H1 (cell line): ENCODE data around the gene HDAC8. TPM values are rescaled to one million over a fixed set of nuclear protein-coding genes. Genes with fewer than 3 reads are reported as not detected.
A peak's percentile ranks its signal among the peaks of the same experiment; 100 is the strongest.

Experiments
- CTCF ChIA-PET: fragments of 300-600 bp; sonication (Branson Sonifier 250); formaldehyde crosslinking; loops from one replicate; lab custom pipeline; 2021; ENCODE audit not compliant: partially characterized antibody; lab: Charles Lee
- POLR2A ChIA-PET: fragments of 300-600 bp; sonication (Branson Sonifier 250); formaldehyde crosslinking; loops from one replicate; lab custom pipeline; 2021; ENCODE audit warnings: inconsistent platforms; ENCODE audit not compliant: partially characterized antibody; lab: Charles Lee
- DNase-seq, 2 experiments: peaks; one replicate each; pipeline versions ENCODE4 v3.0.0 to v3.0.0-alpha.2; 2010 to 2022; ENCODE audit warnings: low spot score in 2 of 2, low read depth in 1 of 2, mixed read lengths in 1 of 2
- FAIRE-seq: peaks from 2 replicates; lab custom pipeline; 2011; peaks lifted over from hg19 to GRCh38; lab: Jason Lieb, UNC
- H2AFZ ChIP-seq: 2 replicates; pipeline ENCODE4 v1.8.1; 2012; ENCODE audit warnings: low read length, inconsistent platforms
- H2AK5ac ChIP-seq: 2 replicates; pipeline ENCODE4 v1.6.1; 2013; ENCODE audit warnings: low read depth, low read length
- H2BK120ac ChIP-seq: replicated peaks from 2 replicates; pipeline ENCODE3; 2013; ENCODE audit warnings: low read depth, low read length, inconsistent platforms
- H2BK12ac ChIP-seq: 2 replicates; pipeline ENCODE4 v1.6.1; 2013; ENCODE audit warnings: low read depth, low read length
- H2BK15ac ChIP-seq: 2 replicates; pipeline ENCODE4 v1.6.1; 2013; ENCODE audit warnings: low read length
- H2BK20ac ChIP-seq: 2 replicates; pipeline ENCODE4 v1.6.1; 2013; ENCODE audit warnings: low read length
- H2BK5ac ChIP-seq: 2 replicates; pipeline ENCODE4 v1.6.1; 2013; ENCODE audit warnings: low read depth, low read length
- H3K14ac ChIP-seq: 2 replicates; pipeline ENCODE4 v1.6.1; 2013; ENCODE audit warnings: inconsistent platforms; ENCODE audit not compliant: insufficient read length
- H3K18ac ChIP-seq: 2 replicates; pipeline ENCODE4 v1.6.1; 2013; ENCODE audit warnings: low read length; ENCODE audit errors: extremely low read depth
- H3K23ac ChIP-seq: 2 replicates; pipeline ENCODE4 v1.6.1; 2013; ENCODE audit warnings: inconsistent platforms; ENCODE audit not compliant: insufficient read length
- H3K23me2 ChIP-seq: 2 replicates; pipeline ENCODE4 v1.6.1; 2013; ENCODE audit warnings: low read depth, low read length
- H3K27ac ChIP-seq: 2 replicates; pipeline ENCODE4 v1.6.1; 2011; ENCODE audit warnings: low read depth, low read length, inconsistent platforms
- H3K27me3 ChIP-seq, 4 experiments: replicated peaks in 1 of 4; 1 replicate in 1 of 4; 2 replicates in 3 of 4; pipeline versions ENCODE4 v1.6.1 to v1.8.1; 2011 to 2013; ENCODE audit warnings: low read length in 3 of 4, mild to moderate bottlenecking in 3 of 4, inconsistent platforms in 2 of 4, mixed read lengths in 2 of 4, moderate library complexity in 1 of 4; ENCODE audit not compliant: control insufficient read depth in 3 of 4, insufficient read depth in 3 of 4; ENCODE audit errors: extremely low read depth in 1 of 4
- H3K36me3 ChIP-seq, 4 experiments: 2 replicates each; pipeline versions ENCODE4 v1.6.1 to v1.8.1; 2011 to 2013; ENCODE audit warnings: mild to moderate bottlenecking in 4 of 4, low read length in 3 of 4, moderate library complexity in 2 of 4, control low read depth in 1 of 4, inconsistent platforms in 1 of 4; ENCODE audit not compliant: insufficient read depth in 4 of 4, control insufficient read depth in 2 of 4
- H3K4ac ChIP-seq: replicated peaks from 2 replicates; pipeline ENCODE3; 2013; ENCODE audit warnings: low read length, low read depth, mixed read lengths, inconsistent platforms; ENCODE audit not compliant: insufficient read length
- H3K4me1 ChIP-seq, 4 experiments: replicated peaks in 1 of 4; 1 replicate in 1 of 4; 2 replicates in 3 of 4; pipeline versions ENCODE4 v1.6.1 to v1.8.1; 2011 to 2013; ENCODE audit warnings: low read length in 3 of 4, inconsistent platforms in 2 of 4, mixed read lengths in 1 of 4; ENCODE audit not compliant: insufficient read depth in 4 of 4, control insufficient read depth in 3 of 4
- H3K4me2 ChIP-seq, 2 experiments: 2 replicates each; pipeline versions ENCODE4 v1.6.1 to v1.8.1; 2011 to 2013; ENCODE audit warnings: low read depth in 2 of 2, low read length in 2 of 2, control low read depth in 1 of 2, inconsistent platforms in 1 of 2, mild to moderate bottlenecking in 1 of 2; ENCODE audit not compliant: insufficient read depth in 1 of 2
- H3K4me3 ChIP-seq, 4 experiments: fragments of 200-600, 300-600 bp in 1 of 4; sonication (generic), shearing (Covaris generic), sonication (Bioruptor Twin) in 1 of 4; 2 replicates each; pipeline versions ENCODE4 v1.5.1 to v1.8.1; 2011 to 2016; ENCODE audit warnings: low read length in 4 of 4, low read depth in 3 of 4, control low read depth in 2 of 4, inconsistent platforms in 2 of 4, mild to moderate bottlenecking in 2 of 4, mixed read lengths in 1 of 4, moderate library complexity in 1 of 4; ENCODE audit not compliant: insufficient read depth in 2 of 4; ENCODE audit errors: extremely low read depth in 1 of 4
- H3K56ac ChIP-seq: replicated peaks from 2 replicates; pipeline ENCODE3; 2013; ENCODE audit warnings: low read depth, mild to moderate bottlenecking, mixed read lengths, low read length, inconsistent platforms; ENCODE audit not compliant: insufficient read length
- H3K79me1 ChIP-seq: 2 replicates; pipeline ENCODE4 v1.6.1; 2013; ENCODE audit warnings: low read depth, low read length, control low read depth
- H3K79me2 ChIP-seq, 2 experiments: 2 replicates each; pipeline versions ENCODE4 v1.6.1 to v1.8.1; 2012 to 2013; ENCODE audit warnings: low read length in 2 of 2, mild to moderate bottlenecking in 2 of 2, inconsistent platforms in 1 of 2; ENCODE audit not compliant: insufficient read depth in 2 of 2, control insufficient read depth in 1 of 2
- H3K9ac ChIP-seq, 4 experiments: replicated peaks in 1 of 4; 1 replicate in 1 of 4; 2 replicates in 3 of 4; pipeline versions ENCODE4 v1.6.1 to v1.8.1; 2011 to 2013; ENCODE audit warnings: low read depth in 3 of 4, low read length in 3 of 4, control low read depth in 2 of 4, mild to moderate bottlenecking in 2 of 4, moderate library complexity in 2 of 4, inconsistent platforms in 1 of 4; ENCODE audit errors: extremely low read depth in 1 of 4
- H3K9me3 ChIP-seq, 2 experiments: 2 replicates each; pipeline versions ENCODE4 v1.6.1 to v1.8.1; 2012 to 2013; ENCODE audit warnings: mild to moderate bottlenecking in 2 of 2, moderate library complexity in 2 of 2, control low read depth in 1 of 2, inconsistent platforms in 1 of 2, low read depth in 1 of 2, low read length in 1 of 2, mixed read lengths in 1 of 2; ENCODE audit not compliant: insufficient read depth in 2 of 2
- H4K20me1 ChIP-seq, 2 experiments: replicated peaks in 1 of 2; 2 replicates each; pipeline versions ENCODE3 to v1.8.1; 2011 to 2013; ENCODE audit warnings: inconsistent platforms in 2 of 2, low read length in 2 of 2, mild to moderate bottlenecking in 1 of 2; ENCODE audit not compliant: insufficient read depth in 2 of 2, control insufficient read depth in 1 of 2
- H4K5ac ChIP-seq: 2 replicates; pipeline ENCODE4 v1.6.1; 2013; ENCODE audit warnings: low read length, low read depth, mixed read lengths, inconsistent platforms; ENCODE audit not compliant: insufficient read length
- H4K8ac ChIP-seq: 2 replicates; pipeline ENCODE4 v1.8.0; 2013; ENCODE audit warnings: mild to moderate bottlenecking, moderate library complexity, low read length, inconsistent platforms; ENCODE audit not compliant: insufficient read depth; ENCODE audit errors: extremely low read depth
- H4K91ac ChIP-seq: replicated peaks from 2 replicates; pipeline ENCODE3; 2013; ENCODE audit warnings: low read length, mixed read lengths, inconsistent platforms; ENCODE audit not compliant: insufficient read length
- GABPA ChIP-seq: IDR thresholded peaks from 2 replicates; pipeline ENCODE4 v1.6.1; 2011; ENCODE audit warnings: mild to moderate bottlenecking, low read length, moderate library complexity, borderline replicate concordance; ENCODE audit not compliant: insufficient read depth
- MAFK ChIP-seq: IDR thresholded peaks from 2 replicates; pipeline ENCODE4 v1.6.1; 2012; ENCODE audit warnings: low read depth, mild to moderate bottlenecking, improper control_type of control experiment, low read length
- PHF8 ChIP-seq: fragments of 200-600 bp; sonication (generic); conservative IDR thresholded peaks from 2 replicates; pipeline ENCODE4 v1.7.1; 2012; ENCODE audit warnings: low read depth, mild to moderate bottlenecking, inconsistent platforms, low read length, moderate library complexity
- POLR2A ChIP-seq, 2 experiments: IDR thresholded peaks; 1 replicate in 1 of 2; 2 replicates in 1 of 2; pipeline ENCODE4 v1.6.1; 2011; ENCODE audit warnings: low read depth in 2 of 2, low read length in 2 of 2, mild to moderate bottlenecking in 2 of 2; ENCODE audit errors: control extremely low read depth in 1 of 2
- POU5F1 ChIP-seq: IDR thresholded peaks from 2 replicates; pipeline ENCODE4 v1.6.1; 2011; ENCODE audit warnings: low read depth, mild to moderate bottlenecking, low read length, moderate library complexity
- SIX5 ChIP-seq: IDR thresholded peaks from 2 replicates; pipeline ENCODE4 v1.6.1; 2011; ENCODE audit warnings: mild to moderate bottlenecking, low read depth, low read length
- TAF1 ChIP-seq: IDR thresholded peaks from 2 replicates; pipeline ENCODE4 v1.6.1; 2011; ENCODE audit warnings: mild to moderate bottlenecking, low read depth, low read length
- TAF7 ChIP-seq: optimal IDR thresholded peaks from 2 replicates; pipeline ENCODE3; 2011; ENCODE audit warnings: low read depth, mild to moderate bottlenecking, inconsistent platforms, low read length, moderate library complexity, borderline replicate concordance
- TBP ChIP-seq: IDR thresholded peaks from 2 replicates; pipeline ENCODE4 v1.6.1; 2011; ENCODE audit warnings: low read depth, low read length, improper control_type of control experiment
- WGBS, 2 experiments: shearing (Covaris generic) in 1 of 2; methylation state at CpG; one replicate each; pipeline versions ENCODE4 v1.1.6 to v1.1.7; 2013 to 2015; ENCODE audit warnings: low lambda C conversion rate in 2 of 2, mixed read lengths in 2 of 2, inconsistent platforms in 1 of 2, low coverage in 1 of 2, missing lambda C conversion rate in 1 of 2; ENCODE audit not compliant: insufficient replicate concordance in 2 of 2, insufficient coverage in 1 of 2, insufficient read length in 1 of 2; ENCODE audit errors: extremely low coverage in 1 of 2, missing lambda C conversion rate in 1 of 2; 5-methylcytosine and 5-hydroxymethylcytosine counted together
- polyA plus RNA-seq, 7 experiments: library from polyadenylated mRNA; depleted of rRNA in 3 of 7; stranded (reverse) in 5 of 7; unstranded in 2 of 7; fragments of >200 nt in 5 of 7; fragments of 200-250 nt in 2 of 7; gene quantifications; 1 replicate in 5 of 7; 2 replicates in 1 of 7; 4 replicates in 1 of 7; pipeline versions ENCODE4 v1.2.1 to v1.2.3, GENCODE V29; 2011 to 2013; ENCODE audit warnings: missing spikeins in 2 of 7, mixed read lengths in 2 of 7
- total RNA-seq: library from RNA; stranded (reverse); fragmentation: NEBNext Ultra II Directional; extraction: Animal tissue kit (Norgen Biotek cat#: 25700); gene quantifications from 2 replicates; pipeline ENCODE4 v1.2.1, GENCODE V29; 2021

The HDAC8 gene
- total and polyA plus RNA-seq, 2 of the 8 experiments (the other 6 are each of a cell fraction or from before 2014, with no cell fraction given) = 9.7 to 20.3 TPM

- H2BK20ac ChIP-seq = no peak overlapping the region
- no peaks in the 10 kb centered on the region for H3K79me1 ChIP-seq
- DNase-seq (no peak), FAIRE-seq (no peak)
- H2BK12ac ChIP-seq = no peak overlapping the region
- H3K4me2 ChIP-seq = peak overlapping the region; percentile 74 to 82
- no peak overlapping the region for H2BK120ac ChIP-seq
- no peak overlapping the region for H3K23ac ChIP-seq
- no peak overlapping the region for H3K14ac ChIP-seq
- no peak overlapping the region for H3K18ac ChIP-seq
- CTCF ChIA-PET = interaction anchor here (0.9 to 2.1 kb wide), 5 partner anchors 8 to 238 kb away, joined by 3 to 9 read pairs (median 3); no protein-coding TSS in a partner anchor
- H4K8ac ChIP-seq = no peak overlapping the region
- H3K27ac ChIP-seq = no peak overlapping the region
- no peak overlapping the region for H2AFZ ChIP-seq
- H2BK5ac ChIP-seq = no peak overlapping the region
- H3K4ac ChIP-seq = no peak overlapping the region
- no peak overlapping the region for H4K5ac ChIP-seq
- no peak overlapping the region for H3K56ac ChIP-seq
- H2BK15ac ChIP-seq = no peak overlapping the region
- no peak overlapping the region for H3K9ac ChIP-seq
- no peak overlapping the region for H4K91ac ChIP-seq
- no peak overlapping the region for H2AK5ac ChIP-seq
- peaks cover 0 to 2% (median 0%) of the 10 kb centered on the region in 4 experiments; a peak in 1 of 8 replicates for H3K36me3 ChIP-seq
- no peak for TF ChIP-seq GABPA
- TF ChIP-seq TAF1 = no peak
- no peak for TF ChIP-seq PHF8
- no peak for TF ChIP-seq POU5F1
- no peak for TF ChIP-seq TAF7
- no peak for TF ChIP-seq SIX5
- no peak for TF ChIP-seq TBP
- no peak for TF ChIP-seq MAFK
- no peak for TF ChIP-seq POLR2A (IDR thresholded peaks at IDR 0.05; ENCODE audit: control extremely low read depth in 1 of 2, low read depth in 2 of 2, low read length in 2 of 2)
- H3K9me3 ChIP-seq = no peaks in the 10 kb centered on the region
- peaks cover 34 to 68% (median 60%) of the 10 kb centered on the region in 4 experiments for H3K27me3 ChIP-seq
- 8% methylated on average over 5 of the region's 11 CpGs; no CpG with 5 or more reads in 1 of the 2 experiments for WGBS, 2 experiments
- H3K4me3 ChIP-seq = peak overlapping the region in 2 of 4 experiments; percentile 17 to 61; a peak in 2 of 8 replicates
- POLR2A ChIA-PET = interaction anchor here (0.6 to 3.1 kb wide), 5 partner anchors 8 to 66 kb away, joined by 3 to 10 read pairs (median 3); partner anchors contain the start of gene RPS4X
- H3K23me2 ChIP-seq = peaks cover 16% of the 10 kb centered on the region
- peaks cover 0 to 2% of the 10 kb centered on the region in 2 experiments for H4K20me1 ChIP-seq
- H3K4me1 ChIP-seq = peaks cover 0 to 6% (median 1%) of the 10 kb centered on the region in 4 experiments; a peak in 4 of 7 replicates
- no peaks in the 10 kb centered on the region for H3K79me2 ChIP-seq
These were observed 264.5 kb downstream of the HDAC8 start for GRCh38 chrX:72308209-72308565.
